ENCODE results near the gene CRK.

DNA sequence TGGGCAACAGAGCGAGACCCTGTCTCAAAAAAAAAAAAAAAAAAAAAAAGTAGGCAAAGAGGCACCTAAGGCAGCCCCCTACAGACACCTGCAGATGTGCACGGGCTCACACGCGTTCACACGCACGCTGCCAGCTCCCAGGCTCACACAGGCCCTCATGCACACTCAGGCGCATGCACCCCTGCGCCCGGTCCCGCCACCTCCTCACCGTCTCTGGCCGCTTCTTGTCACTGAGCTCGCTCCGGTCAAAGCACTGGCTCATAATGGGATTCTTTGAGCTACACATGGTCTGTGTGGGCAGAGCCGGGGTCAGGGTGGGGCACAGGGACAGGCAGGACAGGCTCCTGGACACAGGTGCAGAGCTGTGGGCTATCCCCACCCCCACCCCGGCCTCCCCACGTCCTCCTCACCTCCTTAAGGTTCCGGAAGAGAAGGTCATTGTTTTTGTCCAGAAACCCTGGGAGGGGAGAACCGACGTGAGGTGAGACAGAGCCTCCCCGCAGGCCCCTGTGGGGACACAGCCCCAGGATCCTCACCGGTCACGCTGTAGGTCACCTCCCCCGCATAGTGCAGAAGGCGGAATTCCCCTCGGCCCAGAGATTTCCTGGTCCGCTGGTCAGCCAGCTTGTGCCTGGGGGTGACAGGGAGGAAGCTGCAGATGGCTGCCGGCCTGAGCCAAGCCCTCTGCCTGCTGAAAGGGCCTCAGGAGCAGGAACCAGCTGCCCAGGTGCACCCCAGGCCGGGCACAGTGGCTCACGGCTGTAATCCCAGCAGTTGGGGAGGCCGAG, 18.6 kb upstream of the CRK start:
- TF ChIP-seq, protein P1, sequence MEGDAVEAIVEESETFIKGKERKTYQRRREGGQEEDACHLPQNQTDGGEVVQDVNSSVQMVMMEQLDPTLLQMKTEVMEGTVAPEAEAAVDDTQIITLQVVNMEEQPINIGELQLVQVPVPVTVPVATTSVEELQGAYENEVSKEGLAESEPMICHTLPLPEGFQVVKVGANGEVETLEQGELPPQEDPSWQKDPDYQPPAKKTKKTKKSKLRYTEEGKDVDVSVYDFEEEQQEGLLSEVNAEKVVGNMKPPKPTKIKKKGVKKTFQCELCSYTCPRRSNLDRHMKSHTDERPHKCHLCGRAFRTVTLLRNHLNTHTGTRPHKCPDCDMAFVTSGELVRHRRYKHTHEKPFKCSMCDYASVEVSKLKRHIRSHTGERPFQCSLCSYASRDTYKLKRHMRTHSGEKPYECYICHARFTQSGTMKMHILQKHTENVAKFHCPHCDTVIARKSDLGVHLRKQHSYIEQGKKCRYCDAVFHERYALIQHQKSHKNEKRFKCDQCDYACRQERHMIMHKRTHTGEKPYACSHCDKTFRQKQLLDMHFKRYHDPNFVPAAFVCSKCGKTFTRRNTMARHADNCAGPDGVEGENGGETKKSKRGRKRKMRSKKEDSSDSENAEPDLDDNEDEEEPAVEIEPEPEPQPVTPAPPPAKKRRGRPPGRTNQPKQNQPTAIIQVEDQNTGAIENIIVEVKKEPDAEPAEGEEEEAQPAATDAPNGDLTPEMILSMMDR (IDR thresholded peaks at IDR 0.05), result no peak
- TF ChIP-seq POLR2A (IDR thresholded peaks at IDR 0.05), result no peak
